ENCODE measurements around the gene GCSAM.
A peak's percentile ranks its signal among the peaks of the same experiment; 100 is the strongest.

GCSAM gene, protein sequence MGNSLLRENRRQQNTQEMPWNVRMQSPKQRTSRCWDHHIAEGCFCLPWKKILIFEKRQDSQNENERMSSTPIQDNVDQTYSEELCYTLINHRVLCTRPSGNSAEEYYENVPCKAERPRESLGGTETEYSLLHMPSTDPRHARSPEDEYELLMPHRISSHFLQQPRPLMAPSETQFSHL

GRCh38 chr3:112132975-112133448, at the start of gene GCSAM:
GCSAM (minus strand) TSS chr3:112133248; CDS start chr3:112133120, 128 bp downstream.
- no peak for FAIRE-seq

GRCh38 chr3:112175646-112176045, 42.6 kb upstream of the GCSAM start:
- FAIRE-seq: no peak

GRCh38 chr3:112175037-112175436, 42.0 kb upstream of the GCSAM start:
- no peak for FAIRE-seq

DNA sequence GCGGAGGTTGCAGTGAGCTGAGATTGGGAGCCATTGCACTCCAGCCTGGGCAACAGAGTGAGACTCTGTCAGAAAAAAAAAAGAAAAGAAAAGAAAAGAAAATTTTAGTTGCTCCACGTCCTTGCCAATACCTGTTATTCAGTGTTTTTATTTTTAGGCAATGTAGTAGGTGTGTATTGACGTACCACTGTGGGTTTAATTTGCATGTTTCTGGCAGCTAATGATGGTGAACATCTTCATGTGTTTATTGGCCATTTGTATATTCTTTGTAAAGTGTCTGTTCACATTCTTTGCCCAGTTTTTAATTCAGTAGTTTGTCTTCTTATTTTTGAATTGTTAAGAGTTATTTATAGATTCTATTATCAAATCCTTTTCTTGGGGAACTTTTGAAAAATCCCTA, 38.1 kb upstream of the GCSAM start:
- no peak for FAIRE-seq

DNA sequence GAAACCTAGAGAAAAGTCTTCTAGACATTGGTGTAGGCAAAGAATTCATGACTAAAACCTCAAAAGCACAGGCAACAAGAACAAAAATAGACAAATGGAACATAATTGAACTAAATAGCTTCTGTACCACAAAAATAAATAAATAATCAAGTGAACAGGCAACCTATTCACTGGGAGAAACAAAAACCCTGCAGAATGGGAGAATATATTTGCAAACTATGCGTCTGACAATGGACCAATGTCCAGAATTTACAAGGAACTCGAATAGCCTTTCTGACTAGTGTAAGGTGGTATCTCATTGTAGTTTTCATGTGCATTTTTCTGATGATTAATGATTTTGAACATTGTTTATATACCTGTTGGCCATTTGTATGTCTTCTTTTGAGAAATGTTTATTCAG, 37.0 kb upstream of the GCSAM start:
- FAIRE-seq: no peak

DNA sequence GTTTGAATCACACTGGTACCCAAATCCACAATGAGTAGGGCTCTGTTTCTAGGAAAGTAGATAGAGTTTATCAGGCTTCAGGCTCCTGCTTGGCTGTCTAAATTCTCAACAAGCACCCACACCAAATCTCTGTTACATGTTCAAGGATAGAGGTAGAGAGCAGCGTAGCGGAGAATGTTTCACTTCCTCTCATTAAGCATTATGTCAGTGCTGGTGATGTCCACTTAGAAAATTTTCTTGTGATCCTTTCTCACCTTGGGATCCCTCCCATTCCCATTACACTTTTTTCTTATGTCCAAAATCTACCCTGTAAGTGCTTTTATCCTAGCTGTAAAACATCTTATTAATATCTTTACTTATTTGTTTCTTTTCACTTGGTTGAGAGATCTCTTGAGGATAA, 34.7 kb upstream of the GCSAM start:
- no peak for FAIRE-seq

- FAIRE-seq: no peak
These were observed 16.1 kb upstream of the GCSAM start for GRCh38 chr3:112149136-112149535.

DNA sequence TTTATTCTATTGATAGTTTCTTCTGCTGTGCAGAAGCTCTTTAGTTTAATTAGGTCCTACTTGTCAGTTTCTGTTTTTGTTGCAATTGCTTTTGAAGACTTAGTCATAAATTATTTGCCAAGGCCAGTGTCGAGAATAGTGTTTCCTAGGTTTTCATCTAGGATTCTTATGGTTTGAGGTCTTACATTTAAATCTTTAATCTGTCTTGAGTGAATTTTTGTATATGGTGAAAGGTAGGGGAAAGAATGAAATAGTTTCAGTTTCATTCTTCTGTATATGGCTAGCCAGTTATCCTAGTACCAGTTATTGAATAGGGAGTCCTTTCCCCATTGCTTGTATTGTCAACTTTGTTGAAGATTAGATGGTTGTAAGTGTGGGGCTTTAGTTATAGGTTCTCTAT, 10.6 kb upstream of the GCSAM start:
- no peak for FAIRE-seq

GRCh38 chr3:112143251-112143650, 10.2 kb upstream of the GCSAM start:
- FAIRE-seq: no peak

GRCh38 chr3:112141293-112141692, 8.2 kb upstream of the GCSAM start:
- no peak for FAIRE-seq

DNA sequence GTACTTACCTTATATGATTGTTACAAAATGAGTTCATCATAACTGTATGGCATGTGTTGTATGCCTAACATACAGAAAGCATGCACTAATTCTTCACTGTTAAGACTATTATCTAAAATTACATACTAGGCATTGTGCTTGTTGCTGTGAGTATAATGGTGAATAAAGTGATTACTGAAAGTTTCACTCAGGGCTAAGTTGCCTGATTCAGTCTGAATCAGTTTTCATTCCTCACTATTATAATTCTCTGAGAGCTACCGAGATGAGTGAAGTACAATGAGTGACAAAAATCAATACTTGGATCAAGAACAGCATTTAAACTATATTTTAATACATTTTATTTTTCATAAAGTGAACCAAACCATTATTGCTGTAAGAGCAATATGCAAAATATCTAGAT, 7.5 kb upstream of the GCSAM start:
- no peak for FAIRE-seq

- no peak for FAIRE-seq
These were observed 5.3 kb upstream of the GCSAM start for GRCh38 chr3:112138219-112138969.

GRCh38 chr3:112137781-112138180, 4.7 kb upstream of the GCSAM start:
- no peak for FAIRE-seq

GRCh38 chr3:112136959-112137693, 4.1 kb upstream of the GCSAM start:
- FAIRE-seq: peak; percentile 95

DNA sequence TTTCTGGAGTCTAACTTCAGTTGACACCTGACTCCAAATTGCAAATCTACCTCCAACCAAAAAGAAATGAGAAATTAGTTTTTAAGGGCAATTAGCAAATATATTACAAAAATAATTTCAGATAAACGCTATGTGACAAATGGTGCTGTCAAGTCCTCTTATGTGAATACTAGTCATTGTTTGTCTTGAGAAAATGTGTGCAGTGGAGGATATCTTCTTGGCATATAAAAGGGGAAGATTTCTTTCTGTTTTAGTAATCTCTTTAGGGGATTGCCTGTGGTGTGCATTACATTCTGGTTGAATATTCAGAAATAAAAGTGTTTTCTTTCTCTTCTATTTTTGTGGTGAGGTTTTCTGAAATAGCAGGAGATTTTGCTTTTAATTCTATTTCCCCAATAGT, 3.0 kb upstream of the GCSAM start:
- no peak for FAIRE-seq

- peak; percentile 36 for FAIRE-seq
These were observed 1.5 kb upstream of the GCSAM start for GRCh38 chr3:112134335-112135124.

- no peak for FAIRE-seq
These were observed 732 bp upstream of the GCSAM start for GRCh38 chr3:112133626-112134334.

DNA sequence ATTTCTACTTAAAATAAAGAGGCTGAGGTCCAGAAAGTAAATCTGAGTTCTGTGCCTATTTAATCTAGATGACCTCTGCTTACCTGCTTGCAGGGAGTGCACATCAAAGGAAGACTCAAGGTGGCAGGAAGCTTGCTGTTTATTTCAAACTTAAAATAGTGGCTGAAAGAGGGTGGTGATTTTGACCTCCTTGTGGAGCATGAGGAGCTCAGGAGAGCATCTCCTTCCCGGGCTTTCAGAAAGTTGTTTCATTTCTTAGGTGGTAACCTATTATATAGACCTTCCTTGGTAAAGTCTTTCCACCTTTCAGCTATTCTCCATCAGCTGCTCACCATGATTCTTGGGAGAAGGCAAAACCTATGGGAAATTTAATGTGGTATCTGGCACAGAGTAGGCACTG, 494 bp downstream of the GCSAM start:
- FAIRE-seq: no peak

GRCh38 chr3:112132088-112132487, 960 bp downstream of the GCSAM start:
- FAIRE-seq: no peak

DNA sequence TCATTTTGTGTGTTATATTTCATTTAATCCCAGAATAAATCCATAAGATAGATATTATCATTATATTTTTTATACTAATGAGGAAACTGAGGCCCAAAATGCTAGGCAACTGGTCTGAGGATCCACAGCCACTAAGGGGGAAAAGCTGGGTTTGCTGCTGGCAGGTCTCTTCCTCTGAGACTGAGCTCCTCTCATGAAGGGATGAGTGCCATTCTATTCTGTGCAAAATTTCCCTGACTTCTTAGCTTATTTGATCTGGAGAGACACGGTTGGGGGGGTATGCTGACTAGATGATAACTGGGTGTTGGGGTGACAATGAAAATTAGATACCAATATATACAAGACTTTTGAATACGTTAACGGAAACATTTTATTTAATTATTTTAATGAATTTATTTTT, 1.9 kb downstream of the GCSAM start:
- FAIRE-seq: no peak

DNA sequence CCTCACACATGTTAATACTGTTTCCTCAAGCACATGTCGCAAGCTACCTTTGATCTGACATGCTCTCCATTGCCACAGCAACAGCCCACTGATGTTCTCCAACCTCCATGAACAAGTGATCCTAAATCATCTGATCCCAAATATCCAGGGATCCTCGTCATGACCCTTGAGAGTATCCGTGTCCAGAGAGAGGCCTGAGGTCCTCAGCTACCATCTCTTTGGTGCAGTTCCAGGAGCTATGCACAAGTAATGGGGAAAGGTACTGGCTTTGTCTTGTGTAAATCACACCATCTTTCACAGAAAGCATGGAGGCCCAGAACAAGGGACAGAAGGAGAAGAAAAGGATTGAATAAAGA, 2.4 kb downstream of the GCSAM start:
- no peak for FAIRE-seq

GRCh38 chr3:112129925-112130637, 3.0 kb downstream of the GCSAM start:
- no peak for FAIRE-seq
